ENCODE data around the gene NOS1AP.

GRCh38 chr1:162360237-162360873 lies 290.9 kb downstream of the NOS1AP start:
- TF ChIP-seq CTCF (conservative IDR thresholded peaks at IDR 0.05; ENCODE audit: low read length): no peak
- TF ChIP-seq EZH2phosphoT487 (IDR thresholded peaks at IDR 0.05; ENCODE audit: borderline replicate concordance): no peak
